HFFc6 (cell line): Measurements from ENCODE around the gene PKHD1. TPM values are rescaled to one million over a fixed set of nuclear protein-coding genes. Genes with fewer than 3 reads are reported as not detected.

Experiments used
- DNase-seq: peaks from one replicate; pipeline ENCODE4 v3.0.0-alpha.2; 2018
- H3K27ac Mint-ChIP-seq: 2 replicates; pipeline ENCODE4 v1.8.0; 2020; ENCODE audit warnings: mild to moderate bottlenecking, mixed read lengths
- H3K27me3 Mint-ChIP-seq: 2 replicates; pipeline ENCODE4 v1.8.0; 2021; ENCODE audit warnings: mild to moderate bottlenecking, moderate library complexity, mixed read lengths; ENCODE audit not compliant: insufficient read depth
- H3K36me3 Mint-ChIP-seq: 2 replicates; pipeline ENCODE4 v1.8.0; 2021; ENCODE audit warnings: low read depth, mixed read lengths
- H3K4me1 Mint-ChIP-seq: 2 replicates; pipeline ENCODE4 v1.8.0; 2020; ENCODE audit warnings: low read depth, mixed read lengths
- H3K4me3 Mint-ChIP-seq: 2 replicates; pipeline ENCODE4 v1.8.0; 2020; ENCODE audit warnings: mild to moderate bottlenecking, moderate library complexity, mixed read lengths
- H3K9me3 Mint-ChIP-seq: 2 replicates; pipeline ENCODE4 v1.8.0; 2020; ENCODE audit warnings: mild to moderate bottlenecking, mixed read lengths
- CTCF ChIP-seq: fragments of 200-600 bp; sonication (generic); IDR thresholded peaks from 2 replicates; pipeline ENCODE4 v1.5.0; 2021; ENCODE audit warnings: antibody characterized with exemption, mild to moderate bottlenecking
- total RNA-seq, 6 experiments: library from RNA; stranded (reverse); fragmentation: NEBNext Ultra II Directional; extraction: Animal tissue kit (Norgen Biotek cat#: 25700); gene quantifications; 2 replicates in 1 of 6; 3 replicates in 5 of 6; pipeline ENCODE4 v1.2.3, GENCODE V29; 2021

PKHD1 gene
- total RNA-seq, 6 experiments from 2014 or later = not detected

- no peaks in the 10 kb centered on the region for H3K27me3 Mint-ChIP-seq
- H3K36me3 Mint-ChIP-seq = peaks cover 10% of the 10 kb centered on the region; the same call in 1 of the 2 replicates
- no peak for TF ChIP-seq CTCF
- no peak overlapping the region for H3K4me3 Mint-ChIP-seq
- no peak for DNase-seq
- H3K27ac Mint-ChIP-seq = no peak overlapping the region
- peaks cover 44% of the 10 kb centered on the region for H3K9me3 Mint-ChIP-seq
- H3K4me1 Mint-ChIP-seq = no peaks in the 10 kb centered on the region
Measured at GRCh38 chr6:51600514-51600913, 486.9 kb downstream of the PKHD1 start.

DNA sequence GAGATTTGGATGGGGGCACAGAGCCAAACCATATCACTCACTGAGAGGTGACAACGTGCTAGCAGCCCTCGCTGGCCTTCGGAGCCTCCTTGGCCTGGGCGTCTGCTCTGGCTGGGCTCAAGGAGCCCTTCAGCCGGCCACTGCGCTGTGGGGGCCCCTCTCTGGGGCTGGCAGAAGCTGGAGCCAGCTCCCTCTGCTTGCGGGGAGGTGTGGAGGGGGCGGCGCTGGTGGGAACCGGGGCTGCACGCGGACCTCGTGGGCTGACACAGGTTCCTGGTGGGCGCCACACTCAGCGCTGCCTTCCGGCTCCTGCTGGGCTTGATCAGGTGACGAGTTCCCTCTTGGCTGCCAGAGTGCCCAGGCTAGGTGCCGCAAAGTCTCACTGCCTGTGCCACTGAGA lies 489.2 kb downstream of the PKHD1 start:
- TF ChIP-seq CTCF = no peak
- Mint-ChIP-seq H3K4me1 (no peaks in the 10 kb centered on the region), H3K9me3 (peaks cover 47% of the 10 kb centered on the region), H3K27ac (no peak overlapping the region), H3K27me3 (no peaks in the 10 kb centered on the region), H3K4me3 (no peak overlapping the region), H3K36me3 (peaks cover 10% of the 10 kb centered on the region; the same call in 1 of the 2 replicates)
- DNase-seq = no peak

GRCh38 chr6:51594981-51595380 lies 492.4 kb downstream of the PKHD1 start:
- no peaks in the 10 kb centered on the region for H3K4me1 Mint-ChIP-seq
- no peak overlapping the region for H3K27ac Mint-ChIP-seq
- TF ChIP-seq CTCF = no peak
- no peak overlapping the region for H3K4me3 Mint-ChIP-seq
- H3K36me3 Mint-ChIP-seq = peaks cover 10% of the 10 kb centered on the region; the same call in 1 of the 2 replicates
- no peak for DNase-seq
- no peaks in the 10 kb centered on the region for H3K27me3 Mint-ChIP-seq
- H3K9me3 Mint-ChIP-seq = peaks cover 52% of the 10 kb centered on the region

GRCh38 chr6:51585264-51585663 lies 502.1 kb downstream of the PKHD1 start:
- H3K36me3 Mint-ChIP-seq = peaks cover 10% of the 10 kb centered on the region
- H3K4me1 Mint-ChIP-seq = no peaks in the 10 kb centered on the region
- peaks cover 54% of the 10 kb centered on the region for H3K9me3 Mint-ChIP-seq
- no peaks in the 10 kb centered on the region for H3K27me3 Mint-ChIP-seq
- no peak overlapping the region for H3K4me3 Mint-ChIP-seq
- TF ChIP-seq CTCF = no peak
- H3K27ac Mint-ChIP-seq = no peak overlapping the region
- DNase-seq = no peak

DNA sequence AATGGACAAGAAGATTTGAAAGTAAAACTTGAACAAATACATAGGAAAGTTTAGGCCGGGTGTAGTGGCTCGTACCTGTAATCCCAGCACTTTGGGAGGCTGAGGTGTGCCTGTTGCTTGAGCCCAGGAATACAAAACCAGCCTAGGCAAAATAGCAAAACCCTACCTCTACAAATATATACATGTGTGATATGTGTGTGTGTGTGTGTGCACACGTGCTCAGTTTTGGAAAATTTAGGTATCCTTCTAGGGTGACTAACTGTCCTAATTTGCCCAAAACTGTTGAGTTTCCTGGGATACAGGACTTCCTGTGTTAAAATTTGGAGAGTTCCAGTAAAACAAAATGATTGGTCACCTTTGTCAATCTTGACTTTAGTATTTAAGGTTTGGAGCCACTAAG lies 503.2 kb downstream of the PKHD1 start:
- peaks cover 10% of the 10 kb centered on the region for H3K36me3 Mint-ChIP-seq
- no peak overlapping the region for H3K27ac Mint-ChIP-seq
- peaks cover 61% of the 10 kb centered on the region for H3K9me3 Mint-ChIP-seq
- no peaks in the 10 kb centered on the region for H3K27me3 Mint-ChIP-seq
- H3K4me1 Mint-ChIP-seq = no peaks in the 10 kb centered on the region
- no peak for TF ChIP-seq CTCF
- H3K4me3 Mint-ChIP-seq = no peak overlapping the region
- no peak for DNase-seq

DNA sequence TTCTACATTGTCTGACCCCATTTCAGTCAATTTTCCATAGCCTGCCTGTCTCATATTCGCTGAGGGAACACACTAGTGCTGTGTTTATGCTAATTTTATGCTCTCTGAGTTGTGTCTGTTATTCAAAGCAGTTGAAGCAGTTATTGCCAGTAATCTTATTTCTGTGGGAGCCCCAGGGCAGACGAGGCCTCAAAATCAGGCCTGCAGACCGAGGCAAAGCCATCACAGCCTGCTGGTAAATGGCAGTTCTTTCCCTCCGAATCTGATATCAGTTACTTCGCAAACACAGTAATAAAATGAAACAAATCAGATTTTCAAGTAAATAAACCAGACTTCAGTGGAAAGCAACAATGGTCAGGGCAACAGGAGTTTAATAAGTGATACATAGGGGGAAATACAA lies 508.4 kb downstream of the PKHD1 start:
- Mint-ChIP-seq H3K9me3 (peaks cover 42% of the 10 kb centered on the region), H3K27me3 (no peaks in the 10 kb centered on the region), H3K36me3 (peaks cover 4% of the 10 kb centered on the region; the same call in 1 of the 2 replicates), H3K4me3 (no peak overlapping the region), H3K27ac (no peak overlapping the region), H3K4me1 (no peaks in the 10 kb centered on the region)
- TF ChIP-seq CTCF = no peak
- DNase-seq = no peak
